ENCODE measurements around the gene GALNT18.

- TF ChIP-seq ZNF565 (CRISPR knock-in tag; conservative IDR thresholded peaks at IDR 0.05; ENCODE audit: low read depth) (no peak), GLIS3 (CRISPR knock-in tag; IDR thresholded peaks at IDR 0.05) (no peak), ZC3H10 (CRISPR knock-in tag; IDR thresholded peaks at IDR 0.05) (no peak), ARNTL (CRISPR knock-in tag; IDR thresholded peaks at IDR 0.05; ENCODE audit: borderline replicate concordance, low read depth) (no peak), BACH2 (CRISPR knock-in tag; IDR thresholded peaks at IDR 0.05; ENCODE audit: borderline replicate concordance) (no peak)
- TF ChIP-seq, protein P1, sequence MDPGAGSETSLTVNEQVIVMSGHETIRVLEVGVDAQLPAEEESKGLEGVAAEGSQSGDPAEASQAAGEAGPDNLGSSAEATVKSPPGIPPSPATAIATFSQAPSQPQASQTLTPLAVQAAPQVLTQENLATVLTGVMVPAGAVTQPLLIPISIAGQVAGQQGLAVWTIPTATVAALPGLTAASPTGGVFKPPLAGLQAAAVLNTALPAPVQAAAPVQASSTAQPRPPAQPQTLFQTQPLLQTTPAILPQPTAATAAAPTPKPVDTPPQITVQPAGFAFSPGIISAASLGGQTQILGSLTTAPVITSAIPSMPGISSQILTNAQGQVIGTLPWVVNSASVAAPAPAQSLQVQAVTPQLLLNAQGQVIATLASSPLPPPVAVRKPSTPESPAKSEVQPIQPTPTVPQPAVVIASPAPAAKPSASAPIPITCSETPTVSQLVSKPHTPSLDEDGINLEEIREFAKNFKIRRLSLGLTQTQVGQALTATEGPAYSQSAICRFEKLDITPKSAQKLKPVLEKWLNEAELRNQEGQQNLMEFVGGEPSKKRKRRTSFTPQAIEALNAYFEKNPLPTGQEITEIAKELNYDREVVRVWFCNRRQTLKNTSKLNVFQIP (CRISPR knock-in tag; IDR thresholded peaks at IDR 0.05; ENCODE audit: borderline replicate concordance, low read depth): no peak
These were observed 43.6 kb downstream of the GALNT18 start for GRCh38 chr11:11577932-11578911.

Measured in SK-N-SH treated with all-trans-retinoic acid at 6 μM for 48 hours (cell line).